GM19467 (cell line): ENCODE data around the gene NAALADL2.
"Not testable (repeated sequence)": the region's sequence is repeated elsewhere in the genome, so short reads cannot be mapped to it uniquely, and the experiment has no call there.

Experiments used
- ATAC-seq: cut with Tn5 transposase; IDR thresholded peaks from one replicate; pipeline ENCODE4 v1.9.1; 2021; ENCODE audit warnings: mild to moderate bottlenecking, moderate library complexity; ENCODE audit not compliant: unreplicated experiment

Gene NAALADL2

DNA sequence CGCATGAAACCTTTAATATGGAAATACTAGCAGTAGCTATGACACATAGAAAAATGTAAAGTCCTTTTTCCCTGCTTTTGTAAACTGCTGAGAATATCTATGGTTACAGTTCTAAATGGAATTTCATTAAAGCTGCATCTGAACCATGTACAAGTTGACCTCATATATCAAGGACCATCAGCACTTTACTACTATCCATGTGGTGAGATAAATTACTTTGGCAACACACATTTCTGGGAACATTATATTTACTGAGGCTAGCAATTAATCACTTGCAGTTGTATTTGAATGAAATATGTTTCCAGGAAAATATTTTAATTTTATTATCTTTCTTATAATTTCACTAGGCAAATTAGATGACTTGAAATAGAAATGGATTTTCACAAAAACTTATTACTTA is 545.5 kb downstream of the NAALADL2 start:
- ATAC-seq = no peak

DNA sequence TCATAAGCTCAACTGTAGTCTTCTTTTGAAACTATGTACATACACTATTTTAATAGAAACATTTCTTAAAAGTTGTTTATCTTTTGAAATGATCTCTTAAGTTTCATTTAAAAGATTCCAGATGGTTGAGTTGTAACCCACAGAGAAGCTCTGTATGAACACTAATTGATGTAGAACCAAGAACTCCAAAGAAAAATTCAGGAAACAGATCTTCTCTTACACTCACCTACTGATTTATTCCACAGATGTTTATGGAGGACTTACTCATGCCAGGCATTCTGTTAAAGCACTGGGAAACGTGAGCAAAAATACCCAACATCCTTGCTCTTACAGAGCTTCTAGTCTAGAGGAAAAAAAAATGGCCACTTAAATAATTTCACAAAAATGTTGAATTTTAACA is 551.1 kb downstream of the NAALADL2 start:
- no peak for ATAC-seq

DNA sequence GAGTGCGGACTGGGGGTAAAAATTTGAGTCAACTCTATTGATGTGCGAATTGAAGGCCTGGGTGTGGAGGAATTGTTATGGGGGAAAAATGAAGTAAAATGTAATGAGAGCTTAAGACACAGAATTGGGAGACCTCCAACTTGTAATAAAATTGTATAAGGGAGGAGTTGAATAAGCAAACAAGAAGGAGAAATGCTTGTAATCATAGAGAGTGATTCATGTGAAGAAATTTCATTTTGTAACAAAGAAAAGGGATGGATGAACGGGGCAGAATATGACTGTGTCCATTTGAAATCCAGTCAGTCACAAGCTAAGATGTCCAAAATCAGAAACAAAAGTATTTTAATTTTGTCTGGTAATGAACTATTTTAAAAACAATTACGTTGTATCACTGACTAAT is 552.3 kb downstream of the NAALADL2 start:
- no peak for ATAC-seq

DNA sequence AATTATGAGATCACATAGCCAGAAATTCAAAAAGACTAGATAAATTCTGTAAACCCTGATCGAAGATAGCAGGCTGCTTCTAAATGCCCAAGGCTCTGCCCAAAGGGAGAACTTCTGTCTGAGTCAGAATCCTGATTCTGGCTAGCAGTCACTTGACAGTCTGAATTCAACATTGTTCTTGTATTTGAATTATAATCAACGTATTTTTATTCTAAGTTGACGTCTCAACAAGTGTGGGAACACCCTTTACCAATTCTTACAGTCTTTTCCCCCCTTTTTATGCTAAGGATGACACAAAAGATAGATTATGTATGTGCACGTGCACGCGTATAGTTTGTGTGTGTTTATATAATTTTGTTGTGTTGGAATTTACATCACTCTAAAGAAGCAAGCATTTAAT is 552.8 kb downstream of the NAALADL2 start:
- no peak for ATAC-seq

DNA sequence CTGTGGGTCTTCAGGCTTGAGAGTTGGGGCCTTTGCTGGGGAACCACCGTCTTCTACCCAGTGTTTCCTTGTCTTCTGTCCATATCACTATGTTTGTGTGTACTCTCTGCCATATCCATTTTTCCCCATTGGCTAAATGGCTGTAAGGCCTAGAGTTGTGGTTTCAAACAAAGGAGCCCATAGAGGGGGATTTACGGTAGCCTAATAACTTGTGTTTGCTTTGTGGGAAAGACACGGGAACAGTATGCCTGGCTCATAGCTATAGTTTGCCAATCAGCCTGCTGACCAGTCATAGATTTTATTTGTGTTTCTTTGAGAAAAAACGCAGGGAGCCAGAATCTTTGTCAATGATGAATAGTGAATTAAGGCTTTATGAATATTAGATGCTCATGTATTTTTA is 554.8 kb downstream of the NAALADL2 start:
- ATAC-seq = no peak

DNA sequence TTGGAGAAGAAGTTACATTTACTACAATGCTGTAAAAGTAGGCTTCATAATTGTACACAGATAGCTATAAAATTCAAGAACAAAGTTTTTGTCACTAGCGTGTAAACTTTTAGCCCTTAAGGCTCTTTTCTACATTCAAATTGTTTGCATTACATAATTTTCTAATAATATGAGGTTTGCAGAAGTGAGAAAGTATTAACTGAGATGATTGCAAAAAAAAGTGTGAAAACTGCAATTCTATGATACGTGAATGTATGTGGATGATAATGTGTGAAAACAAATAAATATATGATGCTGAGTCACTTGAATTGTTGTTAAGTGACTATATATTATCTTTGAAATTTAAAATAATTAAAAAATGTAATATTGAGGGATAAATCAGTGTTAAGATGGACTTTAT is 557.5 kb downstream of the NAALADL2 start:
- no peak for ATAC-seq

DNA sequence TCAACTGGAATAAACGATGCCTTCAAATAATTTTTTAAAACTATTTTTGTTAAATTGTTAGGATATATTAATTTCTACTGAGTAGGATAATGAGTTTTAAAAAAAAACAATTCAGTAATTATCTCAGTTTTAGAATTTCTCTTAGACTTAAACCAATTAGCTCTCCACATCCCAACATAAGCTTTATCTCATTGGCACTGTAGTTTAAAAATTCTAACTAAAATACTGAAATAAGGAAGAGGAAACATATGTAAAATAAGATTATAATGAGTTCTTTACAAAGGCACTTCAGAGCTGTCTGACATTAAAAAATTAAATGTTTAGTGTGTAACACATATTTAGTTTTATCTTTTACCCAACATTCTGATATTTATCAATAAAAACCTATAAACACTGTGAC is 558.3 kb downstream of the NAALADL2 start:
- no peak for ATAC-seq

DNA sequence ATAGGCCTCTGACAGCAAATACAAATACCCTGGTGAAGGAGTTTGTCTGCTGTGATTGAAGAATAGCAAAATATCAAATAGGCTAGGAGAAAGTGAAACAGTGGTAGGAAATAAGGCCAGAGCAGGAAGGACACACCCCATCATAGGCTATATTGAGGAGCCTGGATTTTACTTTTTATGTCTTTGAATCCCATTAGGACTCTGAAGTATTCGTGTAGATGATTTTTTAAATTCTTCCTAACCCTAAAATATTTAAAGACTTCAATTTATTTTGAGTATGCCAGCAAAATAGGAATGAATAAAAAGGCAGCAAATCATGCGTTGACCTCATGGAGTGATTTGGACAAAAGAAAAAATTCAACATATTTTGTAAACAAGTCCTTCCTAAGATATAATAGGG is 562.8 kb downstream of the NAALADL2 start:
- no peak for ATAC-seq

DNA sequence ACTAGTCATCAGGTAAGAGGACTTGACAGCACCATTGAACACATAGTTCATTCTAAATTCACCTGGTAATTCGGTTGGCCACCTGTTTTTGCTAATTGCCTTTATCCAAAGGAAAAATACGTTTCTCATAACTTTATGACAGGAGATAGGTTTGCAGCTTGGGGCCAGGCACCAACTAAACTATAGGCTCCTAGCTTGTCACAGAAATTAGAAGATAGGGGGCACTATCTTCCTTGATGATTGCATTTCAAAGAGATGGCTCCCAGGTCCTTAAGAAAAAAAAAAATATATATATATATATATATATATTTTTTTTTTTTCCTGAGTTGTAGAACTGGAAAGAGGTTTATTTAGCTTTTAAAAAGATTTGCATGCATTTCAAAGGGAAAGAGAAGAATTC is 563.6 kb downstream of the NAALADL2 start:
- ATAC-seq = no peak

DNA sequence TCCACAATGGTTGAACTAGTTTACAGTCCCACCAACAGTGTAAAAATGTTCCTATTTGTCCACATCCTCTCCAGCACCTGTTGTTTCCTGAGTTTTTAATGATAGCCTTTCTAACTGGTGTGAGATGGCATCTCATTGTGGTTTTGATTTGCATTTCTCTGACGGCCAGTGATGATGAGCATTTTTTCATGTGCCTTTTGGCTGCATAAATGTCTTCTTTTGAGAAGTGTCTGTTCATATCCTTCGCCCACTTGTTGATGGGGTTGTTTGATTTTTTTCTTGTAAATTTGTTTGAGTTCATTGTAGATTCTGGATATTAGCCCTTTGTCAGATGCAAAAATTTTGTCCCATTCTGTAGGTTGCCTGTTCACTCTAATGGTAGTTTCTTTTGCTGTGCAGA is 564.7 kb downstream of the NAALADL2 start:
- ATAC-seq = not testable (repeated sequence)

DNA sequence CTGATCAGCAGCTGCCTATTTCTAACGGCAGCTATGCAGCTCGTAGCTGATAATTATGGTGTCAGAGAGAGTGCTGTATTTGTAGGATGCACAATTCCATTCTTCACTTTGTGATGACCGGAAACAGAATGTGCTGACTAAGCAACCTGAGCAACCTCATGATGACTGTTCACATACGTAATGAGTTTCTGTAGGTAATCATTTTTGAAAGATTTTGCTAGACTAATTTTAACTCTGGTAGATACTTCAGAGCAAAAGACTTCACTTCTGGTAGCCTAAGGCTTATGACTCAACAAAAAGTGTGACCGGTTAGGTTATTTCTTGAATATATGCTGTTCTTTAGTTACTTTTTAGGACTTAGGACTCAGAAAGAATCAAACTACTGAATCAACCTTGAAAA is 567.7 kb downstream of the NAALADL2 start:
- no peak for ATAC-seq

DNA sequence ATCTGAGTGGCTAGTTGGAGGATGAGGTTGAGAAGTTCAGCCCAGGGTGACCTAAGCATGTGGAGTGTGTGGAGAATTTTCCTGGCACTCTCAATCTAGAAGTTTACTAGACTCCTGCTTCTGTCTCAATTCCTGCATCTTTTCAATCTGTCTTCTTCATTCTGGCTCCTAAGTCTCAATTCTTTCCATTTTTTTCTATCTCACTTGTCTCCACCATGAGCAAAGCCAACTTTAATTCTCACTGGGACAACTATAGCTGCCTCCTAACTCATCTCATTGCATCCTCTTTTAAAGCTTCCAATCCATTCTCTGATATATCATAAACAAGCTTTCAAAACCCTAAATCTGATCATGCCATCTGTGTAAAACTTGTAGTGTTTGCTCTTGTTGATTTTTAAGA is 569.3 kb downstream of the NAALADL2 start:
- ATAC-seq = no peak

DNA sequence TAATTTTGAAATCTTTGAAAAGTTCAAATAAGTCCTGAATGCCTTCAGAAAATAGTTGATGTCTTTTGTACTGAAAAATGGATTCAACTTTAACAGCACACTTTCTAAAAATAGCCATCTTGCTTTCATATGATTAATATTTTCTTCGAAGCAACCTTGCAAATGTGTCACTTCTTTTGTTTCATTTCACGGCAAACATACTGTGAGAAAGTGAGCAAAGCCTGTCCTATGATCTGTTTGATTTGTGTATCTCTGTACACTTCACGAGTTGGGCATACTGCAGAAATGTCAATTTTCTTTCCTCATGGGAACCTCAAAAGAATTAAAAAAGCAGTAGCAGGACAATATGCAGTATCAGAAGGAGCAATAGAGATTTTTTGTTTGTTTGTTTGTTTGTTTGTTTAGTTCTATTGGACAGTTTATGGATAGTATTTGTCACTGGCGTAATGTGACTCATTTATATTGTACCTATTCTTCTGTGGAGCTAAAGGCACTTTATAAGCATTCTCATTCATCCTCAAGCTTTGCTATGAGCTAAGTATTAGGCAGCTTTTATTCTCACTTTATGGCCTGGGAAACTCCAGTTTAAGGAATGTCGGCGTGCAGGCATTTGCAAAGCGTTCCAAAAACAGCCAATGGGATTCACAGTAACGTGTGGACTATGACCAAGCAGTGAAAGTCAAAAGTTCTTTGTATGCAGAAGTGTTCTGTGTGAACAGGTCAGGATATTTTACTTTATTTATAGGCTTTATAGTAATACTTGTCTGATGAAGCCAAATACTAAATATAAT is 572.0 kb downstream of the NAALADL2 start:
- ATAC-seq = no peak

DNA sequence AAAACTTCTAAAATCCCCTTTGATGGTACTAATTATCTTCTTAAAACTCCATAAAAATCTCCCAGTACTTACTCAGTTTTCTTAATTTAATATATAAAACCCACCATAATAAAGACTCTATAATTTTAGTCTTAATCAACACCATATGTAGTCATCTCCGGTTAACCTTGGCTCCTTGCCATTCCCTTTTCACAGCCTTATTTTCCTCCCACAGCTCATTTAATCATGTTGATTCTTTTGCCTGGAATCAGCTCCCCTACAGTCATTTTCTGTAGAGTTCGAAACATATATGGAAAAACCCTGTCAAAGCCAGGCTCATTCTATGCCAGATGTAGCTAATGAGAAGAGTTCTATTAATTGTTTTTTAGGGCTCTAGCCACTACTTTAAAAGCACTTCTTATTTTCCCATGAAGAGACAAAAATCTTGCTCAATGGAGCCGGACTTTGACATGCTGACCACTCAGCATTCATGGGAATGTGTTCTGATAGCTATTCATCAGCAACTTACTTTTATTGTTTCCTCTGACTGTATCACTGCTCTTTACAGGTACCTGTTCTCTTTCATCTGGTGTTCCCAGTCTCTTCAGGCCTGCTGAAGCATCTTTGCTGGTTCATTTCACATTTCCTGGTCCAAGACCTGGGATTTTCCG is 573.4 kb downstream of the NAALADL2 start:
- no peak for ATAC-seq

DNA sequence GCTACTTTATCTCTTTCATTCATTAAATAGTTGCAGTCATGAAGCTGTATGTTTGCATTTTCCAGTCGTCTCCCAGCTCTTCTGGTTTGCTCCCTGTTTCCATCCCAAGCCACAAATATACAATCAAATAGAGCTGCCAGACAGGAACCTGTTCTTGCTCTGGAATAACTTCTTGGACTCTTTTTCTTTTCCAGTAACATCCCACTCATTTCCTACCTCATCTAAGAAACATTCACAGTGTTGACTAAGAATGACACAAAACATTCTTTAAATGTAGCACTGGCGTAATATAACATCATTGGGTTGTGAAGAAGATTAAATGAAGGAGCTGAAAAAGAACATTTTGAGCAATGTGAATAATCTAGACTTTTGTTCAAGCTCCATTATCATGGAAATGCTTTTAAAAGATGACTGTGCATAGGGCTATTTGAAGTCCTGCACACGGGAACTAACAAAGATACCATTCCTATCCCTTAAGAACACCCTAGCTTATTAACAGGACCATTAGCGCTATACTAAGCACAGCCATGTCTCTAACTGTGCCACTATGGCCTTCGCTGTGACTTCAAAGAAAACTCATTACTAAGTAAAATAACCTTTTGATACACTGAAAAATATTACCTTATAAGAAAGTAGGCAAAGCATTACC is 574.0 kb downstream of the NAALADL2 start:
- ATAC-seq = no peak

DNA sequence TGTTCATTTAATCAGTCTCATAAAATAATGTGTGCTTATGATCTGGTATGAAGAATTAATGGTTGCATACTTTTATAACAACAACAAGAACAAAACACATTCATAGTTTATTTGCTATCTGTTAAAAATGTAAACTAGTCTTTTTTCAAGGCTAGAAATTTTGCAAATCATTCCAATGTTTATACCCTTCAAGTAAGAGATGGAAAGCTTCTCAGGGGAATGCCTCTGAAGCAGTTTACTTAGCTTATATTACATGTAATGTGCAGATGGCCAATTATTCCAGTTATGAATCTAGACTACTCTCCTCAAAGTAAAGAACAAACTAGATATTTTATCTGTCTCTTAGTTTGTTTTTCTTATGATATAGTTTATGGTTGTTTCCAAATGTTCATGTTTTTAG is 575.4 kb downstream of the NAALADL2 start:
- ATAC-seq = no peak

DNA sequence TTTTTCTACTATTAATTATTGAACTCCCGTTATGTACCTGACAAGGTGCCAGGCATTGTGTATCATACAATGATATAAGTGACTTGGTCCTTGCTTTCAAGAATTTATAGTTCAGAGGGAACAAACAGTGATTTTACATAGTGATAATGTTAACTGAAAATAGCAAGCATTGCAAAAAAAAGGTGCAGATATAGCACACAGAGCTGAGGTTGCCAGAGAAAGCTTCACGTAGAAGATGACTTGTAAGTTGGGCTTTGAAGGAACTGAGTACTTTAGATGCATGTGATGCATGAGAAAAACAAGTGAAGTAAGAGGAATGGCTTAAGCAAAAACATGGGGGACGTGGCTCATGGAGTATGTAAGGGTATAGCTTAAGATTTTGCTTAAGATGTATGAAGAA is 584.5 kb downstream of the NAALADL2 start:
- no peak for ATAC-seq

DNA sequence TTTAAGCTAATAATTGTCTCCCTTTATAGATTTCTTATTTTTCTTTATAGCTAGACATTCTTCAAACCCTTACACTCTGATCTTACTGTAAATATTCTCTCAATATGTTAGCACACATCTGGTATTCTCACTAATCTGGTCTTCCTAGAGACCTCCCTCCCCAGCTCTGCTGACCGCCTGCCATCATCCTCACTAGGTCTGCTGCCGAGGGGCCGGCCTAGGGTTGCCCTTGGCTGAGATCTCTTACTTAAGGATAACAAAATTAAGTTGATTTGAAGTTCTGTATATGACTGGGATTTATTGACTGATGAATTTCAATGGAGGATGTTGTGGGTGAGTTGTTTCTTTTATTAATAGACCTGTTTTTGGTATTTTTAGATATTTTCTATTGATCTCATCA is 586.6 kb downstream of the NAALADL2 start:
- no peak for ATAC-seq

DNA sequence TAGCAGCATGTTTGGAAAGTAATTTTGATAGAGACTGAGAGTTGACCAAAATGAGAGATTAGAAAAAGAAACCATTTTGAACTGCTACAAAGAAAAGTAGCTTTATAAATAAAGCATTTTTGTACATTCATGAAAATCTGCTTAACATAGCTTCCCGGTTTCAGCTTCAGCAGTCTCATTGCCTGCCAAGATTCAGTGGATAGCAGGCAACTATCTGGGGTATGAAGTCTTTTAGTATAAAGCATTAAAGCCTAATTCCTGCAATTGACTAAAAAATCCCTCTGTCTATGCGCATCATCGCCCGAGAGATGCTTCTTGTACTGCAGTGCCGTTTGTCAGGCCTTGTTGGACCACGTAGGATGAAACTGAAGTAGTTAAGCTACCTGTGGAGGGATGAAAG is 588.4 kb downstream of the NAALADL2 start:
- no peak for ATAC-seq

DNA sequence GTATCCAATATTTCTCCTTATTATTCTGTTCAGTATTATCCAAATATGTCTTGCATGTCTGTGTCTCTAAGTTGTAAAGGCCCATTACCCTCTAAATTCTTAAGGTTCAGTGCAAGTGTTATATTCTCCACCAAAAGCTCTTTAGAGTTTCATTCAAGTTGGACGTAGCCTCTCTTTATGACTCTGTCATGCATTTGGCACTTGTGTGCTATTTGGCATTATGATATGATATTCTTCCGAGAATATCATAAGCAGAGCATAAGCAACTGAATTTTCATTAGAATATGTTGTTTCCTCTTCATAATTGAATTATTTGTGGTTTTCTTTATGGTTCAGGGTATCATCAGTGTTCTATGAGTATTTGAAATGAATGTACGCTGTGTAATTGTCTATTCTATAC is 594.2 kb downstream of the NAALADL2 start:
- no peak for ATAC-seq

DNA sequence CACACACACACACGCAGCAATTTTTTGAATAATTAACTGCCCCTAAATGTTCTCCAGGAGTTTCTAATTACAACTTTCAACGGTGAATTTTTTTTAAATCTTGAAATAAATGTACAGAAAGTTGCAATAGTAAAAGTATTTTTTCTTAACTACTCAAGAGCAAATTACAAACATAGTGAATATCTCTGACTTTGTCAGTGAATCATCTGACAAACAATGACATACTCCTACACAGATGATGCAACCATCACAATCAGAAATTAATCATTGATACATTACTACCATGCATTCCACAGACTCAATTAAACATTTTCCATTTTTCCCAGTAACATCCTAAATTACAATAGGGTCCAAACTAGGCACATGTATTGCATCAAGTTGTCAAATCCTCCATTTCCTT is 597.3 kb downstream of the NAALADL2 start:
- ATAC-seq = no peak

DNA sequence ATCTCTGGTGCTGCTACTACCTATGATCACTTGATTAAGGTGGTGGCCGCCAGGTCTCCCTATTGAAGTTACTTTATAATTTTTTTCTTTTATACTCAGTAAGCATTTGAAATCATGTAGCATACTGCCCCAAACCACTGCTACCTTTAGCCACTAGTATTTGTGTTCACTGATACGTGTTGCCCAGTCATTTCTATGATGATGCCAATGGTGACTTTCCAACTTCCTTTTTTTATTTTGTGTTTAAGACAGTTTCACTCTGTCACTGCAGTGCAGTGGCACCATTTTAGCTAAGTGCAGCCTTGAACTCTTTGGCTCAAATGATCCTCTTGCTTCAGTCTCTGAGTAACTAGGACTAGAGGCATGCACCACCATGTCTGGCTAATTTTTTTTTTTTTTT is 598.2 kb downstream of the NAALADL2 start:
- no peak for ATAC-seq
